Tibial nerve (tissue), 4 donors: ENCODE results near the gene MAPK10. TPM values are rescaled to one million over a fixed set of nuclear protein-coding genes. Genes with fewer than 3 reads are reported as not detected.

Experiments used
- DNase-seq, 2 donors: peaks; one replicate each; pipeline ENCODE4 v3.0.0-alpha.2; 2019; ENCODE audit warnings: low spot score in 2 of 2
- H3K27ac ChIP-seq, 4 donors: fragments of 200-600 bp; sonication (generic) in 3 of 4; one replicate each; pipeline ENCODE4 v1.5.1; 2017 to 2019; ENCODE audit warnings: mild to moderate bottlenecking in 1 of 4
- H3K27me3 ChIP-seq, 2 donors: fragments of 200-600 bp; sonication (generic) in 1 of 2; one replicate each; pipeline versions ENCODE4 v1.5.1 to v1.6.0; 2017 to 2019
- H3K36me3 ChIP-seq, 3 donors: fragments of 200-600 bp; sonication (generic); one replicate each; pipeline ENCODE4 v1.5.1; 2018 to 2019
- H3K4me1 ChIP-seq, 4 donors: fragments of 200-600 bp; sonication (generic) in 3 of 4; one replicate each; pipeline ENCODE4 v1.5.1; 2017 to 2019
- H3K4me3 ChIP-seq, 4 donors: fragments of 200-600 bp; sonication (generic) in 3 of 4; one replicate each; pipeline ENCODE4 v1.5.1; 2017 to 2019; ENCODE audit warnings: mild to moderate bottlenecking in 1 of 4, moderate library complexity in 1 of 4
- H3K9me3 ChIP-seq, 4 donors: fragments of 200-600 bp; sonication (generic) in 3 of 4; one replicate each; pipeline ENCODE4 v1.5.1; 2017 to 2019
- CTCF ChIP-seq, 5 experiments: fragments of 200-600 bp in 3 of 5; fragments of 450-650 bp in 2 of 5; sonication (generic) in 3 of 5; IDR thresholded peaks; one replicate each; pipeline ENCODE4 v1.5.1; 2016 to 2019; ENCODE audit warnings: antibody characterized with exemption in 5 of 5, mild to moderate bottlenecking in 3 of 5, moderate library complexity in 2 of 5
- EP300 ChIP-seq, 2 donors: sonication (generic); formaldehyde crosslinking; IDR thresholded peaks; one replicate each; pipeline ENCODE4 v1.6.1; 2017; ENCODE audit warnings: antibody characterized with exemption in 2 of 2, mild to moderate bottlenecking in 1 of 2
- POLR2A ChIP-seq, 2 donors: fragments of 450-650 bp; IDR thresholded peaks; one replicate each; pipeline ENCODE4 v1.6.1; 2017; ENCODE audit warnings: antibody characterized with exemption in 2 of 2, mild to moderate bottlenecking in 2 of 2, moderate library complexity in 2 of 2
- WGBS, 2 donors: methylation state at CpG; one replicate each; pipeline ENCODE4 v1.1.5; 2018; 5-methylcytosine and 5-hydroxymethylcytosine counted together
- total RNA-seq, 4 donors: library from RNA; depleted of rRNA; stranded (reverse); fragments of >200 nt; gene quantifications; one replicate each; pipeline ENCODE4 v1.1.0, GENCODE V29; 2016

MAPK10 gene
- total RNA-seq, 4 donors from 2014 or later: 20.7 to 34.5 (median 28.0) TPM

- no peak overlapping the region for H3K4me3 ChIP-seq
- no peaks in the 10 kb centered on the region for H3K36me3 ChIP-seq
- no peak overlapping the region for H3K27ac ChIP-seq
- TF ChIP-seq EP300 (IDR thresholded peaks at IDR 0.05) (no peak), CTCF (IDR thresholded peaks at IDR 0.05) (no peak), POLR2A (IDR thresholded peaks at IDR 0.05) (no peak)
- H3K4me1 ChIP-seq: peaks cover 0 to 5% (median 0%) of the 10 kb centered on the region in 4 donors
- H3K27me3 ChIP-seq: no peaks in the 10 kb centered on the region
- WGBS, 2 donors: 46 to 61% methylated on average over 3 of the region's 3 CpGs
- DNase-seq: no peak
- H3K9me3 ChIP-seq: peaks cover 0 to 5% (median 0%) of the 10 kb centered on the region in 4 donors
These were observed 53.0 kb downstream of the MAPK10 start for GRCh38 chr4:86306816-86307215.

GRCh38 chr4:86302830-86303229, 57.0 kb downstream of the MAPK10 start:
- 63 to 69% methylated on average over 2 of the region's 2 CpGs for WGBS, 2 donors
- H3K9me3 ChIP-seq: peaks cover 0 to 5% (median 0%) of the 10 kb centered on the region in 4 donors
- H3K36me3 ChIP-seq: no peaks in the 10 kb centered on the region
- peaks cover 0 to 5% (median 0%) of the 10 kb centered on the region in 4 donors for H3K4me1 ChIP-seq
- H3K27ac ChIP-seq: no peak overlapping the region
- no peaks in the 10 kb centered on the region for H3K27me3 ChIP-seq
- no peak for TF ChIP-seq EP300 (IDR thresholded peaks at IDR 0.05)
- DNase-seq: no peak
- H3K4me3 ChIP-seq: no peak overlapping the region

GRCh38 chr4:86302251-86302650, 57.6 kb downstream of the MAPK10 start:
- Histone ChIP-seq H3K4me1 (peaks cover 0 to 5% (median 0%) of the 10 kb centered on the region in 4 donors), H3K27ac (no peak overlapping the region), H3K27me3 (no peaks in the 10 kb centered on the region), H3K9me3 (peaks cover 0 to 5% (median 0%) of the 10 kb centered on the region in 4 donors), H3K36me3 (no peaks in the 10 kb centered on the region), H3K4me3 (no peak overlapping the region)
- no peak for TF ChIP-seq EP300 (IDR thresholded peaks at IDR 0.05)
- TF ChIP-seq CTCF (IDR thresholded peaks at IDR 0.05): no peak
- no peak for DNase-seq
- 31 to 34% methylated on average over 4 of the region's 4 CpGs for WGBS, 2 donors

GRCh38 chr4:86300516-86300915, 59.3 kb downstream of the MAPK10 start:
- WGBS, 2 donors: 71 to 83% methylated on average over 3 of the region's 3 CpGs
- TF ChIP-seq POLR2A (IDR thresholded peaks at IDR 0.05): no peak
- TF ChIP-seq EP300 (IDR thresholded peaks at IDR 0.05): no peak
- no peak for TF ChIP-seq CTCF (IDR thresholded peaks at IDR 0.05)
- H3K27me3 ChIP-seq: no peaks in the 10 kb centered on the region
- no peak for DNase-seq
- H3K9me3 ChIP-seq: peaks cover 0 to 5% (median 0%) of the 10 kb centered on the region in 4 donors
- H3K4me3 ChIP-seq: no peak overlapping the region
- peaks cover 0 to 5% (median 0%) of the 10 kb centered on the region in 4 donors for H3K4me1 ChIP-seq
- H3K27ac ChIP-seq: no peak overlapping the region
- no peaks in the 10 kb centered on the region for H3K36me3 ChIP-seq

GRCh38 chr4:86296865-86297264, 63.0 kb downstream of the MAPK10 start:
- 78 to 80% methylated on average over 6 of the region's 6 CpGs for WGBS, 2 donors
- H3K27me3 ChIP-seq: no peaks in the 10 kb centered on the region
- H3K36me3 ChIP-seq: no peaks in the 10 kb centered on the region
- H3K4me1 ChIP-seq: no peaks in the 10 kb centered on the region
- no peak overlapping the region for H3K4me3 ChIP-seq
- no peak for TF ChIP-seq EP300 (IDR thresholded peaks at IDR 0.05)
- no peak for TF ChIP-seq POLR2A (IDR thresholded peaks at IDR 0.05)
- no peak for TF ChIP-seq CTCF (IDR thresholded peaks at IDR 0.05)
- H3K9me3 ChIP-seq: no peaks in the 10 kb centered on the region
- no peak for DNase-seq
- H3K27ac ChIP-seq: no peak overlapping the region

- H3K27me3 ChIP-seq: no peaks in the 10 kb centered on the region
- no peak overlapping the region for H3K27ac ChIP-seq
- no peak for TF ChIP-seq EP300 (IDR thresholded peaks at IDR 0.05)
- TF ChIP-seq POLR2A (IDR thresholded peaks at IDR 0.05): no peak
- no peak for TF ChIP-seq CTCF (IDR thresholded peaks at IDR 0.05)
- H3K36me3 ChIP-seq: no peaks in the 10 kb centered on the region
- no peak overlapping the region for H3K4me3 ChIP-seq
- no peaks in the 10 kb centered on the region for H3K9me3 ChIP-seq
- 79 to 80% methylated on average over 11 of the region's 11 CpGs for WGBS, 2 donors
- DNase-seq: no peak
- no peaks in the 10 kb centered on the region for H3K4me1 ChIP-seq
These were observed 65.0 kb downstream of the MAPK10 start for GRCh38 chr4:86294883-86295282.
